HG02678 (cell line): ENCODE measurements around the gene MRTFB.

Experiments
- ATAC-seq: cut with Tn5 transposase; IDR thresholded peaks from one replicate; pipeline ENCODE4 v1.9.1; 2021; ENCODE audit warnings: mild to moderate bottlenecking, moderate library complexity; ENCODE audit not compliant: unreplicated experiment

Gene MRTFB

GRCh38 chr16:14131774-14132695 is 60.9 kb downstream of the MRTFB start:
- ATAC-seq = no peak

GRCh38 chr16:14132696-14133048 is 61.6 kb downstream of the MRTFB start:
- peak; percentile 47 for ATAC-seq

- no peak for ATAC-seq
Measured at GRCh38 chr16:14133907-14134306, 62.8 kb downstream of the MRTFB start.

GRCh38 chr16:14135704-14136103 is 64.6 kb downstream of the MRTFB start:
- no peak for ATAC-seq

GRCh38 chr16:14139872-14140271 is 68.8 kb downstream of the MRTFB start:
- ATAC-seq = no peak

GRCh38 chr16:14140923-14141322 is 69.8 kb downstream of the MRTFB start:
- no peak for ATAC-seq

GRCh38 chr16:14146445-14146844 is 75.3 kb downstream of the MRTFB start:
- ATAC-seq = no peak

GRCh38 chr16:14148016-14148415 is 76.9 kb downstream of the MRTFB start:
- no peak for ATAC-seq

GRCh38 chr16:14148569-14148968 is 77.5 kb downstream of the MRTFB start:
- ATAC-seq = no peak

- ATAC-seq = no peak
Measured at GRCh38 chr16:14150796-14151195, 79.7 kb downstream of the MRTFB start.

GRCh38 chr16:14151256-14152030 is 80.3 kb downstream of the MRTFB start:
- no peak for ATAC-seq

GRCh38 chr16:14155572-14156190 is 84.6 kb downstream of the MRTFB start:
- ATAC-seq = no peak

GRCh38 chr16:14164916-14165662 is 94.0 kb downstream of the MRTFB start:
- ATAC-seq = no peak

GRCh38 chr16:14168146-14168545 is 97.0 kb downstream of the MRTFB start:
- no peak for ATAC-seq

GRCh38 chr16:14172200-14172809 is 101.2 kb downstream of the MRTFB start:
- no peak for ATAC-seq

- ATAC-seq = no peak
Measured at GRCh38 chr16:14175086-14175485, 104.0 kb downstream of the MRTFB start.

- ATAC-seq = no peak
Measured at GRCh38 chr16:14177704-14178103, 106.6 kb downstream of the MRTFB start.

- ATAC-seq = no peak
Measured at GRCh38 chr16:14179116-14179515, 108.0 kb downstream of the MRTFB start.

- no peak for ATAC-seq
Measured at GRCh38 chr16:14180481-14180944, 109.4 kb downstream of the MRTFB start.

- ATAC-seq = no peak
Measured at GRCh38 chr16:14181371-14182050, 110.4 kb downstream of the MRTFB start.
